Ureter (tissue), 1 donor: ENCODE measurements around the gene MUL1. TPM values are rescaled to one million over a fixed set of nuclear protein-coding genes. Genes with fewer than 3 reads are reported as not detected.
A peak's percentile ranks its signal among the peaks of the same experiment; 100 is the strongest.

Experiments used
- DNase-seq: peaks from one replicate; pipeline ENCODE4 v3.0.0-alpha.2; 2020; ENCODE audit warnings: low spot score
- total RNA-seq: library from RNA; stranded (reverse); gene quantifications from one replicate; pipeline ENCODE4 v1.2.4, GENCODE V29; 2023
- donor health status: DM: yes; HTN: yes; CAD: no.

MUL1 gene
- total RNA-seq, 1 donor from 2014 or later: 29.9 TPM

DNA sequence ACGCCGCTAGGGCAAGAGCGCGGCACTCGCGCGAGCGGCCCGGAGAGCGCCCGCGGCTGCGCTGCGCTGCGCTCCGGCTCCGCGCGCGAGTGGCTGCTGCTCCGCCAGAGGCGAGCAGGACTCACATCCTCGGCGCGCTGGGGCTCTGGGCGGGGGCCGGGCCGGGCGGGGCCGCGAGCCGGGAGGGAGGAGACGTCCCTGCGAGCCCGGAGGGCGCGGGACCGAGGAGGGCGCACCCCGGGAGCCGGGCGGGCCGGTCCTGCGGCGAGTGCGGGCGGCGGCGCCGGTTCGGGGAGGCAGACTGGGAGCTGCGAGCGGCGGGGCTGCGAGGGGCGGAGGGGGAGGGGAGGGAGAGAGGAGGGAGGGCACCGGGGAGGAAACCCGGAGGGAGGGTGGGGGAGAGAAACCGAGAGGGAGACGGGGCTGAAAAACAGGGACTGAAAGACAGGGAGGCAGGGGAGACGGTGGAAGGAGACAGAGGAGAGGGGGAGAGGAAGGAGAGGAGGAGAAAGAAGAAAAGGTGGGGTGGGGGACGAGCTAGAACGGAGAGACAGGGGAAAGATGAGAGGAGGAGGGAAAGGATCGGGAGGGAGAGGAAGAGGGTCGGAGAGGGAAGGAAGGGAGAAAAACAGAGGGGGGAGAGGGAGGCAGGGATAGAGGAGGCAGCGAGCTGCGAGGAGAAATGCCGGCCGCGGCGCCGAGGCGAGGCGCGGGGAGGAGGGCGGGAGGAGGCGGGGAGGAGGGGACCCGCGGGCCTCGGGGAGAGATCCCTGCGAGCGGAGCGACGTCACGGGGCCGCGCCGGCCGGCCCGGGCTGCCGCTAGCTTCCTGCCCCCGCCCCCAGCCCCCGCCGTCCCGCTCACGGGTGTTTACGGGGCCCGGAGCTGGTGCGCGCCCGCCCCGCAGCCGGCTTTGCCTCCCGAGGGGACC, 22.2 kb downstream of the MUL1 start, which contains the start of gene CAMK2N1:
TSS of gene CAMK2N1 (minus strand) at position 684 of the 930 bp plus-strand sequence. CDS start 831 bp downstream, outside the sequence.
- DNase-seq: peak; percentile 77

DNA sequence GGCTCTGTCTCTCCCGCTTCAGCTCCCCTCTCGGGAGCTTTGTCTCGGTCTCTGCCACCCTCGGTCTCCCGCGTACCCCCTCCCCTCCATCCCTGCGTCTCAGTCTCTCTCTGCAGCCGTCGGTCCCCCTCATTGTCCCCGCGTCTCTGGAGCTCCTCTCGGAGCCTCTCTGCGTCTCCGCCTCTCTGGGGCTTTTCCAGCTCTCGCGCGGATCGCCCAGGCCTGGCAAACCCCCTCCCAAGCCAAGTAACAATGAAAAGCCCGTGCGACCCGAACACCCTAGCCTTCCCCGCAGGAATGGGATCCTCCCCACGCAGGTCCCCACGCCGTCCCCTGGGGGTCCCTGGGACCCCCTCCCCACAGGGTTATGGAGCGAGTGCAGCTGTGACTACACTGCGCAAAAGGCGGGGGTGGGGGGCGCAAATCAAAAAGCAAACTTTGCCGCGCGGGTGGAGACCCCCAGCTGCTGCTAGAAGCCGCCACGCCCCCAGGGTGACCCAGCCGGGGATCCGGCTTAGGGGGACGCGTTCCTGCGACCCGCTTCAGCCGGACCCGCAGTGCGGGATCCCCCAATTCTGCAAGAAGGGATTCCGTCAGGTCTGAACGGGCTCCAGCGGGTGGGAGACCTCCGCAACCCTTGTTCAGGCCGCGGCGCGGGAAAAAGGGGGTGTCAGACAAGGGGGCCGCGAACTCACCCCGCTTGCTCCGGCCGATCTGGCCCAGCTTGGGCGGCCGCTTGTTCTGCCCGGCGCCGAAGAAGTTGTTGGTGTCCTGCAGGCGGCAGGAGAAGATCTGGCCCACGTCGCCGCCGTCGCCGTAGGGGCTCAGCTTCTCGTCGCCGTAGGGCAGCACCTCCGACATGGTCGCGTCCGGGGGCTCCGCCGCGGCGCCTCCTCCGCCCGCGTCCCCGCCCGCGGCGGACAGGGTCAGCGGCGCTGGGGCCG, 23.2 kb downstream of the MUL1 start:
- DNase-seq: no peak

DNA sequence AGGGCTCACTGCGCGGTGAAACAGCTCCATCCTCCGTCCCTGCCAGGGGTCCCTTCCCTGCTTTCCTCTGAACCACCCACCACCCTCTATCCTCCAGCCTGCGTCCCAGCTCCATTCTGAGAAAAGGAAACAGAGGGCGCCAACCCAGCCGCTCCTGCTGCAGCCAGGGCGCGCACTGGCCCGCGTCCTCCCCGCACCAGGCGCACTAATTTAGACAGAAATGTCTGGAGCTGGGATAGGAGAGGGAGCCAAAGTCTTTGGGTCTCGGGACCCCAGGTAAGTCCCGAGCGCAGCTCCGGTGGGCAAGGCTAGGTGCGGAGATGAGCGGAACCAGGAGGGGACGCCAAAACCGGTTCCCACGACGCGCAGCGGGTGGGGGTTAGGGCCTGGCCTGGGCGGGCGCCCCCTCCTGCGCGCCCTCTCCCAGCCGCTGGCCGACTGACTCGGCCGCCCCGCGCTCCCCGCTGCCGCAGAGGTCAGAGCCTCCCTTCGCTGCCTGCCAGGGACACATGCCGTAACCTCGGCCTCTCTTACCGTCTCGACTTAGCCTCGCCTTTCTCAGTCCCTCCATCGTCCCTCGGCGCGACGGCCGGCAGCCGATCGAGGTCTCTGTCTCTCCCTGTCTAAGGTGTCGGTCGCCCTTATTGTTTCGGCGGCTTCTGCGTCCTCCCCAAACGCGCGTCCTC, 24.0 kb downstream of the MUL1 start:
- no peak for DNase-seq

DNA sequence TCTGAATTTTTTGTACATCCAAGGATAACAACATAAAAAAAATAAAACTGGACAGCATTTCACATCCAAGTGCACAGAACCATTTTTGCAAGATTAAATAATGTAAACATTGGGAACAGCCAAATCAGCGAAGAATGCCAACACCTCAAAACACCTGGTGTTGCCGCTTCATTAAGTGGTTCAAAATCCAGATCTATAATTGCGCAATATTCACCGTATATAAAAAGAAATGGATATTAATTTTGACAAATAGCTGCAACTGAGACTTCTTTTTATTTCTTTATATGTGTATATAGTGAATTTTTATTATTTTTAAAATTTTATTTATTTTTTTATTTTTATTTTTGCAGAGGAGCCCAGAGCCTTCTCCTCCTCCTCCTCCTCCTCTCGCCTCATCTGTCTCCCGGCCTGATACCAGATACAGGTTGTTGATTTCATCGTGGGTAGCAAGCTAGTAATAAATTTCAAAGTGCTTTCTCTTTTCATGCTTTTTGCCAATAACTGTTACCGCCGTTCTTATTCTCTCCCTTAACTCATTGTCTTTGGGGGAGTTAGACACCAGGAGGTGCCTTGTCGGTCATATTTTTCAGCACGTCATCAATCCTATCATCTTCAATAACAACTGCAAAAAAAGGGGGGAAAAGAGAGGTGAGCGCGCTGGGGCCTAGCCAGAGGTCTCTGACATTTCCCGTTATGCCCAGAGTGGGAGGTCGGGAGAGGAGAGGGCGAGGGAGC, 24.7 kb downstream of the MUL1 start:
- DNase-seq: no peak

DNA sequence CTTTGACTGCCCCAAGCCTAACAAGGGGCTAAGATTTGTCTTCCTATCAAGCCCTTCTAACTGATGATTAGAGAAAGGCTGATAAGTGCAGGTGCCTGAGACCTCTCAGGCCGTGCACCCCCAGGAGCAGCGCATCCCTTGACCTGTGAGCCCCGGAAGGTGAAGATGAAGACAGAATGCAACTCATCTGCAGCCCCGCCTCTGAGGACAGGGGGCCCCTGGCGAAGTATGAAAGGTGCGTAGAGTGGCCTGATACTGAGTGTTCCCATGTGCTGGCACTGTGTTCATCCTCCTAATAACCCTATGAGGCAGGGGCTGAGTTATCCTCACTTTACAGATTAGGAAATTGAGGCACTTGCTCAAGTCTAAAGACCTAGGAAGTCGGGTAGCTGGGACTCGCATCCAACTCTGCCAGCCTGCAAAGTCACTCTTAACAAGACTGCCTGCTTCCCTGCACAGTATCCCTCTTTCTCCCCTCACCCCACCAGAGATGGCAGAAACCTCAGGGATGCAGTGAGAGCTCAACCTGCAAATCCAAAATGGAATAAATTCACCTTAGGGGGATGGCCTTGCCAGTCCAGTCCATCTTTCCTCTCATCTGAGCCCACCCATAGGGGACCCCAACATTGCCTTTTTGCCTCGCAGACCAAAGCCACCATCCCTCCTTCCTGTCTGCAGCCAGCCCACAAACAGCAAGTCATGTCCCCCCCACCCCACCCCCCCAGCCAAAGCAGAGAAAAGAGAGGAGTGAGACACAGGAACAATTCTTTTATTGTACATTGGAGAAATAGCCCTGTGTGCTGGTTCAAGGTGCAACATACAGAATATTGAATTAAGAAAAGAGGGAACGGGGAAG, 26.1 kb downstream of the MUL1 start:
- DNase-seq: no peak

DNA sequence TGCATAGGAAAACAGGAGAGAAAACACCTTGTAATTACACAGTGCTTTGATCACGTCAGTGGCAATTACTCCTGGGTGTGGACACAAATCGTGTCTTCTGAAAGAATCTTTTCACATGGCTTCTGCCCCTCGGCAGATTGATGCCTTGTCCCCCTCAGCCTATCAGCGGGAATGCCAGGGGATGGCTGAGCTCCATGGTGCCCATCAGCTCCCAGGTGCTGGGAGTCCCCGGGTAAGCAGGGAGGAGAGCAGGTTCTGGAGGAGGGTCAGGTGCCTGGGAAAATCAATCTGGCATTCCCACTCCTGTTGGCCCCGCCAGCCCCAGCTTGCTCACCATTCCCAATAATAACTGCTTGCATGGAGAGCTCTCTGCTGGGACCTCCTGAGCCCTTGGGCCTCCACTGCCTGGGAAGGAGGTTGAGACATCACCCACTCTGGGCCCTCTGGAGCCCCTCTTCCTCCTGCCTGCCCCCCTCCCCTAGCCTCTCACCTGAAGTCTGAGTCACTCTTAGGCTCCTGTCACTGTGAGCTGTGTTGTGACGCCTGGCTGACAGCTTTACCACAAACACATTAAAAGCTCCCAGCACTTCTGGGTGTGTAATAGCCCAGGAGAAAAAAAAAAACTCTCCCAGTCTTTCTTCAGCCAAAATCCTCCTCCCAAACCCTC, 26.9 kb downstream of the MUL1 start:
- no peak for DNase-seq

DNA sequence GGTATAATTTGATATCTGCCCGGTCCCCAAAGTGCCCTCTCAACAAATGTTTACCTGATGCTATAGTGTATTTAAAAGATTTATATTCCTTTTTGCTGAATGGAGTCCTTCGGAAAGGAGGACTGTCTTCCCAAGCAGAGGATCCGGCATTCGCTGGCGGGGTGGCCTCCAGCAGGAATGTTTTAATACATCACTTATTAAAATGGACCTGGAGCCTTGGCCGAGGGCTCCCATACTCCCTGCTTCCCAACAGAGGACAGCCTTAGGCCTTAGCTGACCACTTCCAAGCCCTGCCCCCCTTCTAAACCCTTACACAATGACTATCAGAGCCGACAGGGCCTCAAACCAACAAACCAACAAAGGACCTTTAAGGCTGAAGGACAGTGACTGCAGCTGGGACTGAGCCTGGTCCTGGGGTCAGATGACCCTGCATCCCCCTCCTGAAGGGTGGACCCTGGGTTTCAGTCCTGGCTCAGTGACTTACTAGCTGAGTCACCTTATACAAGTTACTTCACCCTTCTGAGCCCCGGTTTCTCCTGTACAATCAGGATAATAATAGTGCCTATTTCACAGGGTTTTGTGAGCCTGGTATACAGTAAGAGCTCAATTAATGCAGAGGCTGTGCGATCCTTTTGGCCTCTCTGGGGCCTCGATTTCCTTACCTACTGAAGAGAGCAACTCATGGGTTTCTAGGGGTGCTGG, 27.6 kb downstream of the MUL1 start:
- DNase-seq: no peak

DNA sequence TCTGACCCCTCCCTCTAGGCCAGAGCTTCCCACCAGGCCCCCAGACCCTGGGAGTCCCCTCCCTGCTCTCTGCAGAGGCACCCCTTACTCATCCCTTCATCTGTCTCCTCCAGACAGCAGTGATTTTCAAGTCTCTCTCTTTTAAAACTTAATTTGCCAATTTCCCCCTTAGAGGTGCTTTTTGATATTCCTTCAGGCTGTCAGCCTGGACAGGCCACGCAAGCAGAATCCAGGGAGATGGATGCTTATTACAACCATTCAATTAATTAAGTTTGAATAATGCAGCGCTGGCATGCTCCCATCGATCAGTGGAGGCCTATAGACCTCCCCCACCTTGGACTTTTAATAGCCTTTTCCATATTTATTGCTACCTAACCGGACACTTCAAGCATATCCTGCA, 28.1 kb downstream of the MUL1 start:
- no peak for DNase-seq

DNA sequence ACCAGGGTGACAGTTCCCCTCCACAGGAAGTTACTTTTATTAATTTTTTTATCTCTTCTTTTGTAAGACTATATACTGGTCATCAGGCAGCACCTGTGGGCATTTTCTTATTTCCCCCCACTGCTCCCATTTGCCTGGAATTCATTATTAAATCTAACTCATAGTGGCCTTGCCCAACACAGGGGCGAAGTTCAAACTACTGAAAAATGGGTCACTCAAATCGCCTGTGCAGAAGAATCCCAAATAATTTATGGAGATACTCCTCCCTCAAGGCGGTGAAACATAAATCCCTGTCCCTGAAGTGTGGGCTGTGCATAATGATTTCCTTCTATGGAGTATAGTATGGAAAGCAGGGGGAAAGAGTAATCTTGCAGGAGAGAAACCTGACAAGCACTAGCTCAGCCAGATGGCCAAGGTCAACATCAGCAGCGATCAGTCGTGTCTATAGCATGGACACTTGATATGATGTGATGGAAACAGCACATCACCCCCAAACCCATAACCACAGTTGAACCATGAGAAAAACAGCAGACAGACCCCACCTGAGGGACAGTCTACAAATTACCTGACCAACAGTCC, 29.8 kb downstream of the MUL1 start:
- DNase-seq: no peak

DNA sequence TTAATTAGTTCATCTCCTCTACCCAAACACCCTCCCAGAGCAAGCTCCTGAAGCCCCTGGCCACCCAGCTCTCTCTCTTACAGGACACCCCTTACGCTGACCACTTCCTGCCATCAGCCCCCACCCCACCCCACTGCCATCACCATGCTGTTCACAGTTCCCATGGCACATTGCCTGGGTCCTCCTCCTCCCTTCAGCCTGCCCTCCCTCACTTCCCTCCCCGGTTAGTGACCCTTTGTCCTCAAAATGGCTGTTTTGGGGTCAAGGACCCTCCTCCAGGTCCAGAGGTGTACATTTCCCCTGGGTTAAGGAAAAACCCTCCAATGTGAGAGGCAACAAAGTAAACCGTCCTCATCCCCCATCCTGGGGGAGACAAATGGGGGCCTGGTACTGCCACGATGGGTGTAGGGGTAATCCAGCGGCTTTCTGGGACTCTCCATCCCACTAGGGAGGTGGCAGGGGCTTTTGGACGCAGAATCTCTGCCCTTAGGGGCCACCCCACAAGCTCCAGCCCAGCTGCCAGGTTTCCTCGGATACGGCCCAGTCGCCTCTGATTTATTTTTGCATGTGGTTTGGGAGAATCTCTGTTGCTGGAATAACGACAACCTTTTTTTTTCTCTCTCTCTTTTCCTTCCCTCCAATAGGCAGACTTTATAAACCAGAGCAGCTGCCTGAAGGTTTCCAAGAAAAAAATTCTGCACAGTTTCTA, 30.4 kb downstream of the MUL1 start:
- no peak for DNase-seq

DNA sequence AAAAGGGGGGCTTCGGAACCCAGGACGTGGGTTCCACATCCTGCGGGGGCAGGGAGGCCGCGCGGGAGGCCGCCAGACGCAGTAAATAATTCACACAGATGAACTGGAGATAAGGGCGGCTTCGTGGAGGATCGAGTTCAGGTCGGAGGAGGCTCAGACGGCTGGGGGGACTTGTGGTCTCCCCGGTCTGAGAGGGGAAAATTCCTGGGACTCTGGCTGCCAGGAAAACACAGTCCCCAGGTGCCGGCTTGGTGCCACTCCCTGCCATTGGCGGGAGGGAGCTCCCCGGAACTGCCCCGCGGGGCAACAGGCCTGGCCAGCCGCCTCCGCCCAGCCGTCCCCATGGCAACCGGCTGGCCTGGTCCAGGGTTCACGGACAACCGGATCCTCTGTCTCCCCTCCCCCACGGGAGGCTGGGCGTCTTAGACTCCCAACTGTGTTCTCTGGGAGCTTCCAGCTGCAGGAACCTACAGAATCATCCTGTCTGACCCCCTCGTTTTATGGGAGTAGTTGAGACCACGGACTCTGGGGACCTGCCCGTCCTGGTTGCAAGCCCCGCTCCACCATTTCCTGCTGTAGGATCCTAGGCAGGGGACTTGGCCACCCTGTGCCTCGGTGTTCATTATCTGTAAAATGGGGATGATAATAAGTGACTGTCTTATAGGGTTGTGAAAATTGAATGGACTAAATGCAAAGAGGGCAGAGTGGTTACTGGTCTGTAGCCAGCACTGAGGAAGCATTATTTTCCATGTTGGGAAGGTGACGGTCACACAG, 31.5 kb downstream of the MUL1 start:
- peak; percentile 73 for DNase-seq

DNA sequence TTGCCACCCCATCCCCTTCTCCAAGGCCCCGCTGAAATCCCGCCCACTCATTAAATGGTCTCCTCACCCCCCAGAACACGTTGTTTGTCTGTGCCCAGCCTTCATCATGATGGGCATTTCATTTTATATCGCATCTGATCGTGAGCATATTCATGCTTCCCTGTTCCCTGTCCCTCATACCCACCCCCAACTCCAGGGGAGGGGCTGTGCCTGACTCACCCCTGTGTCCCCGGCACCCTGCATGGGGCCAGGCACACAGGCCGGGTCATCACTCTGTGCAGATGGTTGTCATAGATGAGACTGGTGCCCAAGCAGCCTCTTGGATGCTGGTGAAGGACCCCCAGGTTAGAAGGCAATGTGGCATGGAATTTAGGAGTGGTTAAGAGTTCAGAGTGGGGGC, 33.0 kb downstream of the MUL1 start:
- DNase-seq: no peak

DNA sequence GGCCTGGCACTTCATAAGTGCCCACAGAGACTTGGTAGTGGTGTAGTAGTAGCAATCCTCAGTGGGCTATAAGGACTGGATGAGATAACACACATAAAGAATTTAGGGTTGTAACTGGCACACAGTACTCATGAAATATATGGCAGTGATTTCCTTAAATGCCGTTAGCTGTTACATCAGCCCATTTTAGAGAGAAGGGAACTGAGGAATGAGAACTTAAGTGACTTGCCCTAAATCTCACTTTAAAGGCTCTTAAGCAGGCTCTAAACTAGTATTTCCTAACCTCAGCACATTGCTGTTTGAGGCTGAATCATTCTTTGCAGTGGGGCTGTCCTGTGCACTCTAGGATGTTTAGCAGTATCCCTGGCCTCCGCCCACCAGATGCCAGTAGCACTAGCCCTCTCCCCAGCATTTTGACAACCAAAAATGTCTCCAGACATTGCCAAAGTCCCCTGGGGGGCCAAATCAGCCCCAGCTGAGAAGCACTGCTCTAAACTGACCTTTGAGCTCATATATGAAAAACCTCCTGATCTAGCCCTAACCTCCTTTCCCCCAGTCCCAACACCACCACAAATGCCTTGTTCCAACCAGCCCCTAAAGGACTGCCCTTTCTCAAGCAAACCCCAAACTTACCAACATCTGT, 33.5 kb downstream of the MUL1 start:
- no peak for DNase-seq

DNA sequence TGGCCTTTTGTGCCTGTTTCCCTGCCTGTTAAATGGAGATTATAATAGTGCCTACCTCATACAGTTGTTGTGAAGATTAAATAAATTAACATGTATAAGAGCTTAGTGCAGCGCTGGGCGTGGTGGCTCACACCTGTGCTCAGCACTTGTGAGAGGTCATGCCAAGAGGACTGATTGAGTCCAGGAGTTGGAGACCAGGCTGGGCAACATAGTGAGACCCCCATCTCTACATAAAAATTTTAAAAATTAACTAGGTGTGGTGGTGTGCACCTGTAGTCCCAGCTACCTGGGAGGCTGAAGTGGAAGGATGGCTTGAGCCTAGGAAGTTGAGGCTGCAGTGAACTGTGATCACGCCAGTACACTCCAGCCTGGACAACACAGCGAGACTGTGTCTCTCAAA, 34.1 kb downstream of the MUL1 start:
- DNase-seq: no peak

DNA sequence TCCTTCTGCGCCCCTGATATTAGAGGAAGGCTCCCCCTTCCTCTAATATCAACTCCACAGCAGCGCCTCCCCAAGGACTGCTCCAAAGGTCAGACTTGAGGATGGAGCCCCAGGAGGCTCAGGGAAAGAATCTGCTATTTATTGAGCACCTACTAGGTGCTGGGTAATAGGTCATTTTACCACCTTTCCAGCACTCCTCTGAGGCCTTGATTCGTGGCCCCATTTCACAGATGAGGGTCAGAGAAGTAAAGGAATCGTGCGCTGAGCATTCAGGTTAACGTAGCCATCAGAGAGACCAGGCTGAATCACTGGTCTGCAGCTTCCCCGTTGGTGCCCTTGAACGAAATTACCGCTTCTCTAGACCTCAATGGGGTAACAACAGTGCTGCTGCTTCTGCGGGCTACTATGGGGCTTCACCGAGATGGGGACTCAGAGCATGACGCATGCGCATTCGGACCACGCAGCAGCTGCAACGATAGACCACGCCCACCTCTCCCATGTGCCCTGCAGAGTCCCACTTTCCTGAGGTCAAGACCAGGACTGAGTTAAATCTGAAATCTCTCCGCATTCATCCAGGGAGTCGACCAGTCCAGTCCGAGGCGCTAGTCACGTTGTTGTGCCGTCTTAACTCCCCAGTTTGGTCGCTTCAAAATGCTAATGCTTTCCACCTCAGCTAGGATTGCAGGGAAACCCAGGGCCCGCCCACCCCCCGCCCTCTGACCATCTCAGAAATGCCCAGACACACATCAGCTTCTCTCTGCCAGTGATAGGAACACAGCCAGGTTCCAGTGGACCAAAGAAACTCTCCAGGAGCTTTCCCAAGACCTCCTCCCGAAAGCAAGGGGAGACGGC, 34.9 kb downstream of the MUL1 start:
- DNase-seq: no peak

DNA sequence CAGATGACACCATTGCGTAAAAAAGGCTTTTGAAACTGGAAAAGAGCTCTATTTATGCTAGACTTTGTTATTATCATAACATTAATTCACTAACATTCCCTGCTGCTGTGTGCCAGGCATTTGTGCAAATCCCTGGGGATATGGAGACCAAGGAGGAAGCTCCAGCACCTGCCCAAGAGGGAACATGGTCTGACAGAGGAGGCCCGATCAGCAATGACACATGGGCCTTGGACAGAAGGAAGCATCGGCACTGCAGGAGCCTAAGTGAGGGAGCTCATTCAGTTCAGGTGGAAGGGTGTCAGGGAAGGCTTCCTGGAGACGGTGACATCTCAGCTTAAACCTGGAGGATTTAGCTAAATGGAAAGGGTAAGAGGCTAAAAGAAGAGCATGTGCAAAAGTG, 35.8 kb downstream of the MUL1 start:
- no peak for DNase-seq
